ENCODE measurements around the gene RIOX2.
"Not testable (repeated sequence)": the region's sequence is repeated elsewhere in the genome, so short reads cannot be mapped to it uniquely, and the experiment has no call there.

The RIOX2 gene

GRCh38 chr3:97911459-97911858 lies 60.8 kb downstream of the RIOX2 start:
- DNase-seq (ENCODE audit: low read depth in 3 of 3): no peak

GRCh38 chr3:97910931-97911351 lies 61.3 kb downstream of the RIOX2 start:
- DNase-seq (ENCODE audit: low read depth in 3 of 3): no peak

- DNase-seq (ENCODE audit: low read depth in 3 of 3): not testable (repeated sequence)
These were observed 61.9 kb downstream of the RIOX2 start for GRCh38 chr3:97910236-97910831.

GRCh38 chr3:97909830-97910229 lies 62.4 kb downstream of the RIOX2 start:
- DNase-seq (ENCODE audit: low read depth in 3 of 3): not testable (repeated sequence)

GRCh38 chr3:97901313-97902248 lies 70.7 kb downstream of the RIOX2 start:
- DNase-seq (ENCODE audit: low read depth in 3 of 3): no peak

GRCh38 chr3:97899331-97899730 lies 72.9 kb downstream of the RIOX2 start:
- no peak for DNase-seq (ENCODE audit: low read depth in 3 of 3)

GRCh38 chr3:97896547-97896946 lies 75.7 kb downstream of the RIOX2 start:
- DNase-seq (ENCODE audit: low read depth in 3 of 3): no peak

- DNase-seq (ENCODE audit: low read depth in 3 of 3): no peak
These were observed 76.1 kb downstream of the RIOX2 start for GRCh38 chr3:97896129-97896528.

GRCh38 chr3:97895216-97895615 lies 77.0 kb downstream of the RIOX2 start:
- DNase-seq (ENCODE audit: low read depth in 3 of 3): no peak

- DNase-seq (ENCODE audit: low read depth in 3 of 3): no peak
These were observed 79.4 kb downstream of the RIOX2 start for GRCh38 chr3:97892852-97893251.

Measured in stimulated activated CD4-positive, alpha-beta T cell treated with anti-CD3 and anti-CD28 coated beads, TNF-alpha, amount 100 ng/mL, for 24 hours (primary cell).